Right ventricle myocardium inferior (tissue), 1 donor: ENCODE measurements around the gene CDH5. TPM values are rescaled to one million over a fixed set of nuclear protein-coding genes. Genes with fewer than 3 reads are reported as not detected.

Source experiments
- ATAC-seq: fragments of 200-7000 bp; cut with Tn5 transposase; one replicate; pipeline ENCODE4 v1.9.1; 2020; ENCODE audit warnings: mild to moderate bottlenecking, moderate library complexity
- DNase-seq: peaks from one replicate; pipeline ENCODE4 v3.0.0; 2021; ENCODE audit errors: missing footprints
- intact Hi-C: fragments of 100-400 bp; cut with DNase I; formaldehyde crosslinking; loops from one replicate; pipeline ENCODE4 v1.11.0; 2022
- total RNA-seq: library from RNA; stranded (reverse); fragmentation: NEBNext Ultra II Directional; extraction: Animal tissue kit (Norgen Biotek cat#: 25700); gene quantifications from one replicate; pipeline ENCODE4 v1.2.1, GENCODE V29; 2021
- donor health status: DM: no; HTN: yes; CAD: no; lungs with severe emphysema.

The CDH5 gene
- total RNA-seq, 1 donor from 2014 or later: 58.4 TPM

DNA sequence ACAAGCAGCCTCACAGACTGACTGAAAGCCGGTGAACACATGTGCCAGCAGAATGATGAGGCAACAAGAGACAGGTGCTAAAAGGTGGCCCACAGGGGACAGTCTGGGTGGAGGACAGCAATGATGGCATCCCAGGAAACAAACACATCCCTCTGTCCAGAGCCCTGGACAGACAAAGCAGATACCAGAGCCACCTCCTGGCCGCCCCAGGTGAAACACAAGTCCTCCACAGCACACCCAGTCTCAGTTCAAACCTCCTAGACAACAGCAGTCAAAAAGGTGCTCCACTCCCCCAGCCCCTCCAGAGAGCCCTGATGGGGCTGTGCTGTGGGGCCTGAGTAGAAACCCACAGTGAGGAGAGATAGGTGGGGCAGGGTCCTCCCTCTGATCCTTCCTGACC lies 20.3 kb upstream of the CDH5 start:
- intact Hi-C loops: no loop called here
- no peak for ATAC-seq

DNA sequence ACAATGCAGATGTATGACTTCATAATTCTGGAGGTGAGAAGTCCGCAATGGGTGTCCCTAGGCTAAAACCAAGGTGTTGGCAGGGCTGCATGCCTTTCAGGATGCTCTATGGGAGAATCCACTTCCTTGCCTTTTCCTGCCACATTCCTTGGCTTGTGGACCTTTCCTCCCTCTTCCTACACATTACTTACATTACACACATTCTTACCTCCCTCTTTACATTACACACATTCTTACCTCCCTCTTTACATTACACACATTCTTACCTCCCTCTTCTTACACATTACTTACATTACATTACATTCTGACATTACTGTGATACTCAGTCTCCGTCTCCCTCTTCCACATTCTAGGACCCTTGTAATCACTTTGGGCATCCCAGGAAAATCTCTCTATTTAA lies 14.2 kb upstream of the CDH5 start:
- intact Hi-C loops: no loop called here
- ATAC-seq (no peak), DNase-seq (no peak)

More for the DNA sequence above, 20.3 kb upstream of the CDH5 start:
- DNase-seq: no peak

DNA sequence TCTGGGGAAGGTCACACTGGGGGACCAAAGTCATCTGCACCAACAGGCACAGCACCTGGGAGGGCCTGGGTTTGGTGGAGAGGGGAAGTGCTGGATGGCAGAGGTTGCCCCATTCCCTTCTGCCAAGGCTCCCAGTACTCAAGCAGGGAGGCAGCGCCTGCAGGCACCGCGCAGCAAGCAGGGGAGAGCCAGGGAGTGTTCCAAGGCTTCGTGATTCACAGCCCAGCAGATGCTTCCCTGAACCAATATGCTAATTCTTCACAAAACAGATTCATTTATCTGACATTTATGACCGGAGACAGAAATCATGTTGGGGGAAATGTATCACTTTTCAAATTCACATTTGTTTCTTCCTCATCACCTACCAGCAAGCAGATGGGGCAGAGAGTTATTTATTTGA lies 13.4 kb upstream of the CDH5 start:
- intact Hi-C loops: no loop called here
- ATAC-seq (no peak), DNase-seq (no peak)

GRCh38 chr16:66354034-66354909 lies 12.2 kb upstream of the CDH5 start:
- DNase-seq (no peak), ATAC-seq (no peak)
- intact Hi-C loops: no loop called here

GRCh38 chr16:66355526-66355925 lies 11.0 kb upstream of the CDH5 start:
- DNase-seq: no peak
- intact Hi-C loops: no loop called here
- no peak for ATAC-seq

GRCh38 chr16:66357523-66357928 lies 9.0 kb upstream of the CDH5 start:
- DNase-seq: no peak
- ATAC-seq: peak; percentile 34
- intact Hi-C loops: loop anchor here (2.0 kb wide), 1 partner anchor 125 kb away; no protein-coding TSS in a partner anchor

- DNase-seq (no peak), ATAC-seq (no peak)
- intact Hi-C loops: no loop called here
Measured at GRCh38 chr16:66358231-66358630, 8.3 kb upstream of the CDH5 start.

DNA sequence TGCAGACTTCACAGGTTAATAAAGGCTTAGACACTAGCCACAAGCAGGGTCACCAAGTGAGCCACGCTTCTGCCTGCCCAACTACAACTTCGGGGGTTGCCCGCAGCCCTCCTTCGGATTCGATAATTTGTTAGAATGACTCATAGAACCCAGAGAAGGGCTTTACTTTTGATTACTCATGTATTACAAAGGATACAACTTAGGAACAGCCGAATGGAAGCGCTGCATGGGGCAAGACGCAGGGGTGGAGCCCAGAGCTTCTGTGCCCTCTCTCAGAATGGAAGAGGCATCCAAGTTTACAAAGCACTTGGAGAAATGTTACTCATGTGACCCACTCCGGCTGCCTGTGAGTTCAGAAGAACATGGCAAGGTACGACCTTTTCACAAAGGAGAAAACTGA lies 7.5 kb upstream of the CDH5 start:
- DNase-seq (no peak), ATAC-seq (no peak)
- intact Hi-C loops: no loop called here

GRCh38 chr16:66359811-66360608 lies 6.5 kb upstream of the CDH5 start:
- intact Hi-C loops: loop anchor here (5.0 kb wide), 1 partner anchor 42 kb away; no protein-coding TSS in a partner anchor
- peak; percentile 32 for ATAC-seq

GRCh38 chr16:66360624-66361324 lies 5.7 kb upstream of the CDH5 start:
- ATAC-seq: peak; percentile 4
- intact Hi-C loops: loop anchor here (5.0 kb wide), 1 partner anchor 42 kb away; no protein-coding TSS in a partner anchor
- DNase-seq: no peak

More at GRCh38 chr16:66359811-66360608, 6.5 kb upstream of the CDH5 start:
- no peak for DNase-seq

DNA sequence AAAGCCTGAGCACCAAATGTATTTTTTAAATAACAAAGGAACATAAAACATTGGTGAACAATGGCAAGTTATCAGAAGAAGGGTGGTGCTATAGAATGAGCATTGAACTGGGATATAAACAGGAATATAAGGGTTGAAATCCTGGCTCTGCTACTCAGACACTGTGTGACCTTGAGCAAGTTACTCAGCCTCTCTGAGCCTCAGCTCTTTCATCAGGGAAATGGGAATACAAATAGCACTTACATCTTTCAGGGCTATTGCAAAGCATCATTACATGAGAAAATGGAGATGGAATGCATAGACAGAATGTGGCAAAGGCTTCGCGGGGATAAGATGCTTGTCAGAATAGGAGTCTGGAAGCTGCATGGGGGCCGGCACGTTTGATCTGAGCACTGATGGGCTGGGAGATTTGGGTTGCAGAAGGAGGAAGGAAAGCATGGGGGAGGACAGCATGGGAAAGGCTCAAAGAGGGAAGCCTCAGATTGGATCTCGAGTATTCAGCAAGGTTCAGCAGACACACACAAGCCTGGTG lies 4.8 kb upstream of the CDH5 start:
- DNase-seq (no peak), ATAC-seq (no peak)
- intact Hi-C loops: loop anchor here (5.0 kb wide), 1 partner anchor 41 kb away; no protein-coding TSS in a partner anchor

DNA sequence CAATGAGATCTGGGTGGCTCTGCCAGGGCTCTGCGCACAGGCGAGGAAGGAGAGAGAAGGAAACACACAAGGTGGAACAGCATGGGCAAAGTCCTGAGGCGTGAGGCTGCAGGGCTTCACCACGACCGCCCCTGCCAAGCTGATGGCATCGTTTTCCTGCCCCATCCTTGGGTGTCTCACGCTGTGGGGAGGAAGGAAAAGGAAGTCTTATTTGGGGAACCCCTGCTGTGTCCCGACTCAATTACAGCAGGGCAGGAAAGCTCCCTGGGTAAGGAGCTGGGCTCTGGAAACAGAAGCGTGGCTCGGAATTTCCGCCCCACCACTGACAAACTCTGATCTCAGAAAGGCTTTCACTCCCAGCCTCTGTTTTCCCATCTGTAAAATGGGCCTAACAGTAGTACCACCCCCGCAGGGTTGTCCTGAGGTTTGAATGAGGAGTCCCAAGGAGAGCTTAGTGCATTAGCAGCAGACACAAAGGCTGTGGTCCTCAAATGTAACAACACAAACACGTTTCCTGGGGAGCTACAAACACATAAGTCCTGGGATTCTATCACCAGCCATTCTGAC lies 3.2 kb upstream of the CDH5 start:
- no peak for ATAC-seq
- intact Hi-C loops: loop anchor here (5.0 kb wide), 1 partner anchor 39 kb away; no protein-coding TSS in a partner anchor
- no peak for DNase-seq

GRCh38 chr16:66364117-66364958 lies 2.2 kb upstream of the CDH5 start:
- ATAC-seq (peak; percentile 51), DNase-seq (no peak)
- intact Hi-C loops: loop anchor here (5.0 kb wide), 1 partner anchor 38 kb away; no protein-coding TSS in a partner anchor

DNA sequence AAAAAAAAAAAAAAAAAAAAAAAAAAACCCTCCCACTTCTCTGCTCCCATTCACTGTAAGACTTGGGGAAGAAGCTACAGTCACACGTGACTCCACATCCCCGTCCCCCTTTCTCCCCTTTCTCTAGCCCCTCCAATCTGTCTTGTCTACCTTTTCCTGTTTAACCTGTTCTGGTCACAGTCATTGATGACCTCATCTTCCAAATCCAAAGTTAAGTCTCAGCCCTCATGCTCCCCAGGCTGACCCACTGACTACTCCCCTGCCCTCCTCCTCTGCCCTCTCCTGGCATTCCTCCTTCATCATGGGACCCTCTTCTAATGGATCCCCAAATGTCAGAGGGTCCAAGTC lies 1.6 kb upstream of the CDH5 start:
- ATAC-seq (no peak), DNase-seq (no peak)
- intact Hi-C loops: loop anchor here (5.0 kb wide), 1 partner anchor 37 kb away; no protein-coding TSS in a partner anchor

DNA sequence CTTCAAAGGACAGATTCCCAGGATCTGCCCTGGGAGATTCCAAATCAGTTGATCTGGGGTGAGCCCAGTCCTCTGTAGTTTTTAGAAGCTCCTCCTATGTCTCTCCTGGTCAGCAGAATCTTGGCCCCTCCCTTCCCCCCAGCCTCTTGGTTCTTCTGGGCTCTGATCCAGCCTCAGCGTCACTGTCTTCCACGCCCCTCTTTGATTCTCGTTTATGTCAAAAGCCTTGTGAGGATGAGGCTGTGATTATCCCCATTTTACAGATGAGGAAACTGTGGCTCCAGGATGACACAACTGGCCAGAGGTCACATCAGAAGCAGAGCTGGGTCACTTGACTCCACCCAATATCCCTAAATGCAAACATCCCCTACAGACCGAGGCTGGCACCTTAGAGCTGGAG lies 840 bp upstream of the CDH5 start:
- ATAC-seq: no peak
- no peak for DNase-seq
- intact Hi-C loops: loop anchor here (2.0 kb wide), 1 partner anchor 17 kb away; no protein-coding TSS in a partner anchor

- ATAC-seq (no peak), DNase-seq (no peak)
- intact Hi-C loops: loop anchor here (2.0 kb wide), 1 partner anchor 15 kb away; no protein-coding TSS in a partner anchor
Measured at GRCh38 chr16:66367968-66368891, 1.7 kb downstream of the CDH5 start.
